Measurements from ENCODE around the gene HRCT1.

DNA sequence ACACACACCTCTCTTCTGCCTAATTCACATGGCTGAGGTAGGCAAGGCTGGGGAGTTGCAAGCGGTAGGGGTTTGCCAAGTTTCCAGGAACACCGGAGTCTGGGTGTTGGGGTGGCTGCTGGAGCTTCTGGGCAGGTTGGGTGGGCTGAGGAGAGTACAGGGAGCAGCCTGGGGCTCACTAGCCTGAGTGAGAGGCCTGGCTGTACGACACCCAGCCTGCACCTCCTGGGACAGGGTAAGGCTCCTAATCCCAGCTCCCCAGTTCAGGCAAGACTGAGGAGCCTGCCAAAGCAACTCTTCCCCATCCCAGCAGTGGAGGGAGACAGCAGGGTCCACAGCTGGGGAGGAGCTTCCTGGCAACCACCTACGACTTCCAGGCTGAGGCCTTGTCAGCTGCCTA is 11.3 kb downstream of the HRCT1 start:
- TF ChIP-seq CTCF (conservative IDR thresholded peaks at IDR 0.05; ENCODE audit: low read length) (no peak), EZH2phosphoT487 (IDR thresholded peaks at IDR 0.05; ENCODE audit: borderline replicate concordance) (no peak)
